DOHH2 (cell line): ENCODE data around the gene PDE8A.

Source experiments
- H3F3A ChIP-seq: fragments of 200-600 bp; sonication (generic), shearing (Covaris generic); 2 replicates; pipeline ENCODE4 v1.6.0; 2016; ENCODE audit warnings: antibody characterized with exemption, mild to moderate bottlenecking; ENCODE audit not compliant: control insufficient read depth, insufficient read depth
- H3K27ac ChIP-seq: fragments of 200-600 bp; sonication (generic); 2 replicates; pipeline ENCODE4 v1.5.1; 2014; ENCODE audit warnings: low read depth, mild to moderate bottlenecking, low read length, moderate library complexity
- H3K27me3 ChIP-seq: fragments of 200-600 bp; sonication (generic); 2 replicates; pipeline ENCODE4 v1.6.1; 2014; ENCODE audit warnings: mild to moderate bottlenecking, low read length, mixed read lengths; ENCODE audit not compliant: control insufficient read depth
- H3K36me3 ChIP-seq: fragments of 200-600 bp; sonication (generic); 2 replicates; pipeline ENCODE4 v1.6.1; 2014; ENCODE audit warnings: mild to moderate bottlenecking, low read length, moderate library complexity, mixed read lengths; ENCODE audit not compliant: control insufficient read depth
- H3K4me1 ChIP-seq: fragments of 200-600 bp; sonication (generic); 2 replicates; pipeline ENCODE4 v1.6.1; 2014; ENCODE audit warnings: mild to moderate bottlenecking, low read length, mixed read lengths; ENCODE audit not compliant: control insufficient read depth
- H3K4me2 ChIP-seq: fragments of 200-600 bp; sonication (generic); 2 replicates; pipeline ENCODE4 v1.6.0; 2014; ENCODE audit warnings: mild to moderate bottlenecking, low read length, moderate library complexity
- H3K4me3 ChIP-seq: fragments of 200-600 bp; sonication (generic); 2 replicates; pipeline ENCODE4 v1.5.1; 2014; ENCODE audit warnings: mild to moderate bottlenecking, low read length, mixed read lengths
- H3K79me2 ChIP-seq: fragments of 200-600 bp; sonication (generic); 2 replicates; pipeline ENCODE4 v1.6.1; 2014; ENCODE audit warnings: mild to moderate bottlenecking, low read length, mixed read lengths; ENCODE audit not compliant: control insufficient read depth
- H3K9me2 ChIP-seq: fragments of 200-600 bp; sonication (generic); replicated peaks from 2 replicates; pipeline ENCODE4 v1.6.1; 2014; ENCODE audit warnings: mild to moderate bottlenecking, low read length, mixed read lengths; ENCODE audit not compliant: control insufficient read depth
- H3K9me3 ChIP-seq: fragments of 200-600 bp; sonication (generic); 2 replicates; pipeline ENCODE4 v1.6.1; 2014; ENCODE audit warnings: antibody characterized with exemption, low read length, mixed read lengths; ENCODE audit not compliant: control insufficient read depth, insufficient read depth
- H4K20me1 ChIP-seq: fragments of 200-600 bp; sonication (generic); 2 replicates; pipeline ENCODE4 v1.6.0; 2014; ENCODE audit warnings: low read depth, mild to moderate bottlenecking, antibody characterized with exemption, low read length, moderate library complexity; ENCODE audit not compliant: control insufficient read depth, insufficient read depth
- EZH2phosphoT487 ChIP-seq: fragments of 200-600 bp; sonication (generic); IDR thresholded peaks from 2 replicates; pipeline ENCODE4 v1.6.1; 2017; ENCODE audit warnings: borderline replicate concordance, mild to moderate bottlenecking, antibody characterized with exemption, low read length, moderate library complexity, mixed read lengths
- TF ChIP-seq, protein P1 (sequence below): fragments of 200-600 bp; sonication (generic); IDR thresholded peaks from one replicate; pipeline ENCODE4 v1.5.1; 2014; ENCODE audit warnings: antibody characterized with exemption, mild to moderate bottlenecking, low read depth, low read length; ENCODE audit not compliant: poor library complexity, severe bottlenecking

PDE8A gene

DNA sequence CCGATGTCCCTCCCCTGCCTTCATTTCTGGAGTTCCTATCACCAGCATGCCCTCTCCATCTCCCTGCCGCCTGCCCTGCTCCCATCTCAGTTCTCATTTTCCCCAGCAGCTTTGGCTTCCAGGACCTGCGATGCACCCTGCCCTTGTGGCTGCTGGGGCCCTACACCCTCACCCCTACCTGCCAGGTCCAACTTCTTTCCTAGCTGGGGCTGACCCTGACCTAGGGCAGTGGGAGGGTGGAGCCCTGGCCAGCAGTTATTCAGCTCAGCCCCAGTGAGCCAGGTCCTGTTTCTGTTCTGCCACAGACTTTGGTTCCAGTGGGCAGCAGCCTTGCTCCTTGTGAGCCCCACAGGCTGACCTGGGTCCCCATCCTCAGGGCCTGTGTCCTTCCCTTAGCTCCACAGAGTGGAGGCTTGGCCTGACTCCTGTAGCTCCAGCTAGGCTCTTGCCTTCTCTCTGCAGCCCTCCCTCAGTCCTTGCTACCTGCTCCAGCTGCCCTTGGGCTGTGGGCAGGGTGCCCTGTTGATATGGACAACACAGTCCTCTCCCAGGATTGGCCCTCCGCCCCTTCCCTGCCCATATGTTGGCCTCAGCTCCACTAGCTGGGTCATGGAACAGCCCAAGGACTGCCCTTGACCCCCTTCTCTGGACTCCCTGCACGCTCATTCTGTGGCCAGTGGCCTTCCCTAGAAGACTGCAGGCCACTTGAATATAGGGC lies 34.7 kb upstream of the PDE8A start:
- H3K79me2 ChIP-seq = no peaks in the 10 kb centered on the region
- no peak overlapping the region for H3K4me2 ChIP-seq
- no peaks in the 10 kb centered on the region for H3K4me1 ChIP-seq
- TF ChIP-seq EZH2phosphoT487 = no peak
- TF ChIP-seq, protein P1, sequence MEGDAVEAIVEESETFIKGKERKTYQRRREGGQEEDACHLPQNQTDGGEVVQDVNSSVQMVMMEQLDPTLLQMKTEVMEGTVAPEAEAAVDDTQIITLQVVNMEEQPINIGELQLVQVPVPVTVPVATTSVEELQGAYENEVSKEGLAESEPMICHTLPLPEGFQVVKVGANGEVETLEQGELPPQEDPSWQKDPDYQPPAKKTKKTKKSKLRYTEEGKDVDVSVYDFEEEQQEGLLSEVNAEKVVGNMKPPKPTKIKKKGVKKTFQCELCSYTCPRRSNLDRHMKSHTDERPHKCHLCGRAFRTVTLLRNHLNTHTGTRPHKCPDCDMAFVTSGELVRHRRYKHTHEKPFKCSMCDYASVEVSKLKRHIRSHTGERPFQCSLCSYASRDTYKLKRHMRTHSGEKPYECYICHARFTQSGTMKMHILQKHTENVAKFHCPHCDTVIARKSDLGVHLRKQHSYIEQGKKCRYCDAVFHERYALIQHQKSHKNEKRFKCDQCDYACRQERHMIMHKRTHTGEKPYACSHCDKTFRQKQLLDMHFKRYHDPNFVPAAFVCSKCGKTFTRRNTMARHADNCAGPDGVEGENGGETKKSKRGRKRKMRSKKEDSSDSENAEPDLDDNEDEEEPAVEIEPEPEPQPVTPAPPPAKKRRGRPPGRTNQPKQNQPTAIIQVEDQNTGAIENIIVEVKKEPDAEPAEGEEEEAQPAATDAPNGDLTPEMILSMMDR = no peak
- no peak overlapping the region for H3K27ac ChIP-seq
- H4K20me1 ChIP-seq = no peaks in the 10 kb centered on the region
- H3K36me3 ChIP-seq = no peaks in the 10 kb centered on the region
- no peaks in the 10 kb centered on the region for H3K9me3 ChIP-seq
- H3K27me3 ChIP-seq = peaks cover 10% of the 10 kb centered on the region; the same call in 1 of the 2 replicates
- no peaks in the 10 kb centered on the region for H3K9me2 ChIP-seq
- no peaks in the 10 kb centered on the region for H3F3A ChIP-seq
- no peak overlapping the region for H3K4me3 ChIP-seq

DNA sequence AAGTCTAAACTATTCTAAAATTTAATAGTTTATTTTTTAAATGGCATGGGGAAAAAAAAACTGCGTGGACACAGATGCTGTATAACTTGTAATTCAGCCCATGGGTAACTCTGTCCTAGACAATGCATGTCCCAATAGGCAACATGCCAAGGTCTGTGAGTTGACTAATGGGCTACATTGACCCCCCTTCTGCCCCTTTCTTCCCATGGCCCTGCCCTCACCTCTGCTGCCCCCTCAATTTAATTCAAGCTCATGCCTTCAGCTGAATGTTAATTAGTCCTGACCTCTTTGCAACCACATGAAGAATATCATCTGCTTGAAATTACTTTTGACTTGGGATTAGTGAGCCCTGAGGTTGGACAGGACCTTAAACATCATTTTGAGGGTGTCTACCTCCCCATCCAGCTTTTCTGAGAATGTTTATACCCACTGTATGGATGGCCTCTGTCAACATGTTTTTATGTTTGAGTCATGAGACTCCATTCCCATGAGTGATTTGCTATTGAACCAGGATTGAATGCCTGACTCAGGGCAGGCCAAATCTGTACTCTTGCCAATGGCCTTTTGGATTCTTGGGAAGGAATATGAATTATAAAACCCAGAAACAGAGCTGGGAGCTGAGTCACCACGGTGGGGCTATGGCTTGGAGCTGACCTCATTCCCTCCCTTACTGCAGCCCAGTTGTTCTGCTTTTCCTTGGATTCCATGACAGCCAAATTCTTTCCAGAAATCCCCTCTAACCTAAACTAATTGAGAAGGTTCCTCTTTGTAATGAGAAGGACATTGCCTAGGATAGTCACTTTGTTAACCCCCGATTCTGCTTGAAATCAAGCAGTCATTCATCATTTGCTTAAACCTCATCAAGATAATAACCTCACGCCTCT lies 33.5 kb upstream of the PDE8A start:
- H3K9me2 ChIP-seq = no peaks in the 10 kb centered on the region
- no peak overlapping the region for H3K4me3 ChIP-seq
- TF ChIP-seq EZH2phosphoT487 = no peak
- TF ChIP-seq, protein P1 = no peak

DNA sequence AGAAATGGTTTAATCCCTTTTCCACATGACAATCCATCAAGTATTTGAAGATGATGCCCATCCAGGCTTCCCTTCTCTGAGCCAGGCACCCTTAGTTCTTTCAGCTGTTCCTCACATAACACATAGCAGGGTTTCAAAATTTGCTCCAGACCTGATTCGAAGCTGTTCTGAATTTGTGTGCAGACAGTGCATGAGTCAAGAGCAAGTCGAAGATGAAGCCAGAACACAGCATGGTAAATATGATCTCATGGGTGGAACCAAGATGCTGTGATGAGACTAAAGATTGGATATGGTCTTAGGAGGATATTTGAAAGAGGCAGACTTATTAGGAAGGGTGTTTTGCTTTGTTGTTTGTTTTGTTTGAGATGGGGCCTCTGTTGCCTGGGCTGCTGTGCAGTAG lies 32.6 kb upstream of the PDE8A start:
- Histone ChIP-seq H4K20me1 (no peaks in the 10 kb centered on the region), H3K79me2 (no peaks in the 10 kb centered on the region), H3K9me2 (no peaks in the 10 kb centered on the region), H3K4me3 (no peak overlapping the region), H3K27me3 (peaks cover 10% of the 10 kb centered on the region; the same call in 1 of the 2 replicates), H3K36me3 (no peaks in the 10 kb centered on the region), H3K4me2 (no peak overlapping the region), H3K27ac (no peak overlapping the region), H3K4me1 (no peaks in the 10 kb centered on the region), H3K9me3 (no peaks in the 10 kb centered on the region), H3F3A (no peaks in the 10 kb centered on the region)
- no peak for TF ChIP-seq EZH2phosphoT487
- TF ChIP-seq, protein P1 = no peak

More for the DNA sequence above, 33.5 kb upstream of the PDE8A start:
- no peaks in the 10 kb centered on the region for H3K9me3 ChIP-seq
- no peaks in the 10 kb centered on the region for H3F3A ChIP-seq
- H3K27ac ChIP-seq = no peak overlapping the region
- H3K4me1 ChIP-seq = no peaks in the 10 kb centered on the region
- no peaks in the 10 kb centered on the region for H3K79me2 ChIP-seq
- H3K4me2 ChIP-seq = no peak overlapping the region
- H4K20me1 ChIP-seq = no peaks in the 10 kb centered on the region
- peaks cover 10% of the 10 kb centered on the region; the same call in 1 of the 2 replicates for H3K27me3 ChIP-seq
- no peaks in the 10 kb centered on the region for H3K36me3 ChIP-seq
